Testis (tissue), 3 donors: ENCODE results near the gene BLVRA. TPM values are rescaled to one million over a fixed set of nuclear protein-coding genes. Genes with fewer than 3 reads are reported as not detected.

ENCODE experiments used
- DNase-seq: peaks from one replicate; pipeline ENCODE4 v3.0.0-alpha.2; 2019
- H3K27ac ChIP-seq, 2 donors: fragments of 200-600 bp; sonication (generic); one replicate each; pipeline ENCODE4 v1.5.1; 2019
- H3K27me3 ChIP-seq: fragments of 200-600 bp; sonication (generic); one replicate; pipeline ENCODE4 v1.5.1; 2019
- H3K36me3 ChIP-seq: fragments of 200-600 bp; sonication (generic); one replicate; pipeline ENCODE4 v1.5.1; 2017; ENCODE audit warnings: low read depth; ENCODE audit errors: missing control alignments
- H3K4me1 ChIP-seq: fragments of 200-600 bp; sonication (generic); one replicate; pipeline ENCODE4 v1.5.1; 2019
- H3K4me3 ChIP-seq, 2 donors: fragments of 200-600 bp; sonication (generic); one replicate each; pipeline ENCODE4 v1.5.1; 2017 to 2019
- H3K9me3 ChIP-seq: fragments of 200-600 bp; sonication (generic); one replicate; pipeline ENCODE4 v1.5.1; 2017
- CTCF ChIP-seq, 3 experiments: fragments of 450-650 bp in 2 of 3; fragments of 200-600 bp in 1 of 3; sonication (generic) in 1 of 3; IDR thresholded peaks; one replicate each; pipeline ENCODE4 v1.5.1; 2016 to 2019; ENCODE audit warnings: antibody characterized with exemption in 3 of 3, mild to moderate bottlenecking in 2 of 3, moderate library complexity in 1 of 3
- POLR2A ChIP-seq: fragments of 450-650 bp; IDR thresholded peaks from one replicate; pipeline ENCODE4 v1.6.1; 2017; ENCODE audit warnings: antibody characterized with exemption, mild to moderate bottlenecking, moderate library complexity
- WGBS, 2 donors: methylation state at CpG; one replicate each; pipeline ENCODE4 v1.1.5; 2018; 5-methylcytosine and 5-hydroxymethylcytosine counted together
- intact Hi-C: fragments of 100-400 bp; cut with DNase I; formaldehyde crosslinking; loops from one replicate; pipeline ENCODE4 v1.15.1; 2023; ENCODE audit warnings: low total_unique reads
- polyA plus RNA-seq: library from polyadenylated mRNA; stranded (reverse); fragments of 350-450 nt; fragmentation: Illumina TruSeq; extraction: RNeasy Lipid Tissue Mini Kit (QIAGEN cat#74804); gene quantifications from one replicate; pipeline ENCODE4 v1.2.3, GENCODE V29; 2014; ENCODE audit warnings: low read depth, low replicate concordance; ENCODE audit not compliant: insufficient read depth
- total RNA-seq, 2 donors: library from RNA; depleted of rRNA; stranded (reverse); fragments of >200 nt; gene quantifications; one replicate each; pipeline ENCODE4 v1.2.3, GENCODE V29; 2016

The BLVRA gene
- total and polyA plus RNA-seq, 3 donors from 2014 or later, result 16.8 to 33.7 (median 20.2) TPM

- no peak overlapping the region for H3K4me3 ChIP-seq
- no peak for TF ChIP-seq CTCF (IDR thresholded peaks at IDR 0.05)
- no peak for TF ChIP-seq POLR2A
- intact Hi-C loops, result no loop called here
- no peaks in the 10 kb centered on the region for H3K9me3 ChIP-seq
- H3K27me3 ChIP-seq, result no peaks in the 10 kb centered on the region
- DNase-seq, result no peak
- no peaks in the 10 kb centered on the region for H3K4me1 ChIP-seq
- 90 to 93% methylated on average over 5 of the region's 5 CpGs for WGBS, 2 donors
- no peak overlapping the region for H3K27ac ChIP-seq
- H3K36me3 ChIP-seq, result no peaks in the 10 kb centered on the region
Measured at GRCh38 chr7:43850348-43851116, 92.1 kb downstream of the BLVRA start.

DNA sequence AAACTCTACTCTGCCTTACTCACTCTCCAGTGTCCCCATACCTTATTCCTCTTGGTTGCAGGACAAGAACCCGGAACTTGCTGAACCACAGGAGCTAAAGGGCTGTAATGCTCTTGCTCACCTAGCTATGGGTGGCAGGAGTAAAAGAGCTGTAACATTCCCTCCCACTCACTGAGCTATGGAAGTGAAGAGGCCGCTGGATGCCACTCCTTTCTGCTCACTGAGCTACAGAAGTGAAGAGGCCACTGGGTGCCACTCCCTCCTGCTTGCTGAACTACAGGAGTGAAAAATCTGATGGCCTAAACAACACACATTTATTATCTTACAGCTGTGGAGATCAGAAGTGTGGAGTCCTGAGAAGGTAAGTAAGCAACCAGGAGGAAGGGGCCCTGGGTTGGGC lies 93.3 kb downstream of the BLVRA start:
- intact Hi-C loops, result no loop called here
- no peaks in the 10 kb centered on the region for H3K27me3 ChIP-seq
- no peaks in the 10 kb centered on the region for H3K9me3 ChIP-seq
- H3K4me3 ChIP-seq, result no peak overlapping the region
- no peak for DNase-seq
- H3K4me1 ChIP-seq, result no peaks in the 10 kb centered on the region
- no peak overlapping the region for H3K27ac ChIP-seq
- 83 to 84% methylated on average over 2 of the region's 2 CpGs for WGBS, 2 donors
- H3K36me3 ChIP-seq, result no peaks in the 10 kb centered on the region
- TF ChIP-seq CTCF (IDR thresholded peaks at IDR 0.05) (no peak), POLR2A (no peak)

DNA sequence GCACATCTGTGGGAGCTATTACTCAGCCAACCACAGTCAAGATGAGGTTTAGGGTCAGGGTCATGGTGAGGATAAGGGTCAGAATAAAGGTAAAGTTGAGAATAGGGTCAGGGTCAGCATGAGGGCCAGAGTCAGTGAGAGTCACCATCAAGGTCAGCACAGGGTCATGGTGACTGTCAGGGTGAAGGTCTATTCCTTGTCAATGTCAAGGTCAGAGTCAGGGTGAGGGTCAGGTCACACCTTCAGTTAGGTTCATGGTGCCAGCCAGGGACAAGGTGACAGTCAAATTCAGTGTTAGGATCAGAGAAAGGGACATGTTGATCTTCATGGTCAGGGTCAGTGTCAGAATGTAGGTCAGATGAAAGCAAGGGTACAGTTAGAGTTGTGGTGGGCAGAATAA lies 96.7 kb downstream of the BLVRA start:
- DNase-seq, result no peak
- Histone ChIP-seq H3K9me3 (no peaks in the 10 kb centered on the region), H3K4me1 (no peaks in the 10 kb centered on the region), H3K27me3 (no peaks in the 10 kb centered on the region), H3K36me3 (no peaks in the 10 kb centered on the region), H3K4me3 (no peak overlapping the region), H3K27ac (no peak overlapping the region)
- no peak for TF ChIP-seq POLR2A
- TF ChIP-seq CTCF (IDR thresholded peaks at IDR 0.05), result no peak
- intact Hi-C loops, result no loop called here

DNA sequence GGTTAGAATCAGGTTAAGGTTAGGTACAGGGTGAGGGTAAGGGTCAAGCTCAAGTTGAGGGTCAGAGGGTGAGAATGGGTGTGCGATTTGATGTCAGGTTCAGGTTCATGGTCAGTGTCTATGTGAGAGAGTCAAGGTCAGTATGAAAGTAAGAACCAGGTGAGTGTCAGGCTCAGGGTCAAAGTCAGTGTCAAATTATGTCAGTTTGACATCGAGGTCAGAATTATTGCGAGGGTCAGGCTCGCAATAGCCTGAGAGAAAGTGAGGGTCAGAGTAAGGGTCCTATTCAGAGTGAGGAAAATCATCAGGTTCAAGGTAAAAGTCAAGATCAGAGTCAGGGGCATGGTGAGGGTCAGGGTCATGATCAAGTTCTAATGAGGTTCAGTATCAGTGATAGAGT lies 97.8 kb downstream of the BLVRA start:
- no peaks in the 10 kb centered on the region for H3K9me3 ChIP-seq
- no peak overlapping the region for H3K4me3 ChIP-seq
- no peak overlapping the region for H3K27ac ChIP-seq
- 89 to 93% methylated on average over 4 of the region's 4 CpGs for WGBS, 2 donors
- H3K4me1 ChIP-seq, result no peaks in the 10 kb centered on the region
- TF ChIP-seq CTCF (IDR thresholded peaks at IDR 0.05) (no peak), POLR2A (no peak)
- intact Hi-C loops, result no loop called here
- no peak for DNase-seq
- H3K36me3 ChIP-seq, result no peaks in the 10 kb centered on the region
- H3K27me3 ChIP-seq, result no peaks in the 10 kb centered on the region

Other genes starting within 250 kb of the BLVRA start
- 10 to 100 TPM; 14.8 to 18.8 TPM for gene STK17A, start 175.6 kb upstream of the BLVRA start, total RNA-seq
- 43.2 TPM for gene STK17A, start 175.6 kb upstream of the BLVRA start, polyA plus RNA-seq
- gene COA1, start 29.2 kb upstream of the BLVRA start, total RNA-seq, result 10 to 100 TPM; 75.7 to 80.5 TPM
- 36.4 TPM for gene COA1, start 29.2 kb upstream of the BLVRA start, polyA plus RNA-seq
- 10 to 100 TPM; 71.1 to 80.8 TPM for gene MRPS24, start 110.8 kb downstream of the BLVRA start, total RNA-seq
- 115 TPM for gene MRPS24, start 110.8 kb downstream of the BLVRA start, polyA plus RNA-seq
- 10 to 100 TPM; 24.9 to 33.0 TPM for gene URGCP, start 147.9 kb downstream of the BLVRA start, total RNA-seq
- 20.1 TPM for gene URGCP, start 147.9 kb downstream of the BLVRA start, polyA plus RNA-seq
- 10 to 100 TPM; 15.8 to 18.3 TPM for gene UBE2D4, start 167.8 kb downstream of the BLVRA start, total RNA-seq
- gene UBE2D4, start 167.8 kb downstream of the BLVRA start, polyA plus RNA-seq, result 18.6 TPM
- gene SPDYE1, start 239.2 kb downstream of the BLVRA start, total RNA-seq, result 1 to 10 TPM; 2.7 to 7.3 TPM
- gene SPDYE1, start 239.2 kb downstream of the BLVRA start, polyA plus RNA-seq, result 8.3 TPM